Type B pancreatic cell (in vitro differentiated cells): ENCODE results near the gene TUSC2. TPM values are rescaled to one million over a fixed set of nuclear protein-coding genes. Genes with fewer than 3 reads are reported as not detected.

Experiments
- DNase-seq: peaks from one replicate; pipeline ENCODE4 v3.0.0; 2021; ENCODE audit warnings: mixed read lengths; ENCODE audit not compliant: unreplicated experiment; ENCODE audit errors: extremely low spot score
- H3K27ac Mint-ChIP-seq: 2 replicates; pipeline ENCODE4 v1.8.0; 2021; ENCODE audit warnings: mild to moderate bottlenecking, mixed read lengths
- H3K27me3 Mint-ChIP-seq: 2 replicates; pipeline ENCODE4 v1.8.0; 2021; ENCODE audit warnings: mixed read lengths
- H3K36me3 Mint-ChIP-seq: 2 replicates; pipeline ENCODE4 v1.8.0; 2021; ENCODE audit warnings: mixed read lengths
- H3K4me1 Mint-ChIP-seq: one replicate; pipeline ENCODE4 v1.8.0; 2021; ENCODE audit warnings: mixed read lengths; ENCODE audit not compliant: unreplicated experiment
- H3K4me3 Mint-ChIP-seq: 2 replicates; pipeline ENCODE4 v1.8.0; 2021; ENCODE audit warnings: mild to moderate bottlenecking, mixed read lengths
- H3K9me3 Mint-ChIP-seq: 2 replicates; pipeline ENCODE4 v1.8.0; 2021; ENCODE audit warnings: mixed read lengths
- total RNA-seq: library from RNA; stranded (reverse); gene quantifications from 2 replicates; pipeline ENCODE4 v1.2.1, GENCODE V29; 2021; ENCODE audit warnings: low replicate concordance
- TF ChIP-seq, protein P1 (sequence below): fragments of 200-600 bp; sonication (generic); conservative IDR thresholded peaks from 2 replicates; pipeline ENCODE4 v1.5.0; 2021; ENCODE audit warnings: antibody characterized with exemption, mild to moderate bottlenecking

Gene TUSC2
- total RNA-seq, 1 donor from 2014 or later, result 24.9 TPM

DNA sequence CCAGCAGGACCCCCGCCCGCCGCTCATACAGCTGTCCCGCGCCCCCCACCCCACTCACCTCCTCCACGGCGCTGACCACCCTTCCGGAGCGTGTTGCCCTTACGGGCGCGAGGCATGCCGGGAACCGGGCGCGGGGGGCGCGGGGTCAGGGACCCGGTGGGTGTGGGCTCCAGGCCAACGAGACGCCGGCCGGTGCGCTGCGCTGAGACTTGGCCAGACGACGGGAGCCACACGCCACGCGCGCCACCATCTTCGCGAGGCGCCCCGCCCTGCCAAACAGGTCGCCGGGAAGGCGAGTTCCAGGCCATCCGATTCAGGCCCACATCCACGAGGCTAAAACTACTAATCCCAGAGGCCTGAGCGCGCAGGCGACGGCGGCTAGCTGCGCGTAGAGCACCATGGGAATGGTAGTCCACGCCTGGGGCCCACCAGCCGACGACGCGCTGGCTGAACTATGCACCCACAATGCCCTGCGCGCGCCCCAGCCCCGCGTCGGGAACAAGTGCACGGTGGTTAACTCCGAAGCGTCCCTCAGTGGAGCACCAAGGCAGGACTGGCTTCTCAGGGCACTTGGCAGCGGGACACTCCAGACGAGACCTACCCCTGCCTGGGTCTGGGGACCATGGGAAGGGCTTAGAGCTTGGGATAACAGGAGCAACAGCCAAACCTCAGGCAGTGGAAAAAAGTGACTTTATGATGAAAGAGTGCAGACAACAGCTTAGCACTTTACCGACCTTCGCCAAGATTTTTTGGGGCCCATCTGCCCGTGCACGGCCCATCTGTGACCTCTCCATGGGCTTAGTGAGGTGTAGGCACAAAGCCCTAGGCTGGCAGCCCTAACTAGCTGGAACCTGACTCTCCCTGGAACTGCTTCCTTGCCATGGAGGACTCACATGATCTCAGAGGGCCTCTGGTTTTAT is 35.6 kb downstream of the TUSC2 start, which contains the start of gene IFRD2:
Gene IFRD2, minus strand, starts transcription at position 271 of the 920 bp plus-strand sequence. Its CDS starts 155 bp downstream, at position 116.
- Mint-ChIP-seq H3K36me3 (no peaks in the 10 kb centered on the region), H3K9me3 (no peaks in the 10 kb centered on the region), H3K4me1 (peaks cover 13% of the 10 kb centered on the region), H3K4me3 (peak within 1 kb of the TSS; percentile 91), H3K27me3 (no peaks in the 10 kb centered on the region), H3K27ac (peak within 1 kb of the TSS; percentile 99)
- TF ChIP-seq, protein P1, sequence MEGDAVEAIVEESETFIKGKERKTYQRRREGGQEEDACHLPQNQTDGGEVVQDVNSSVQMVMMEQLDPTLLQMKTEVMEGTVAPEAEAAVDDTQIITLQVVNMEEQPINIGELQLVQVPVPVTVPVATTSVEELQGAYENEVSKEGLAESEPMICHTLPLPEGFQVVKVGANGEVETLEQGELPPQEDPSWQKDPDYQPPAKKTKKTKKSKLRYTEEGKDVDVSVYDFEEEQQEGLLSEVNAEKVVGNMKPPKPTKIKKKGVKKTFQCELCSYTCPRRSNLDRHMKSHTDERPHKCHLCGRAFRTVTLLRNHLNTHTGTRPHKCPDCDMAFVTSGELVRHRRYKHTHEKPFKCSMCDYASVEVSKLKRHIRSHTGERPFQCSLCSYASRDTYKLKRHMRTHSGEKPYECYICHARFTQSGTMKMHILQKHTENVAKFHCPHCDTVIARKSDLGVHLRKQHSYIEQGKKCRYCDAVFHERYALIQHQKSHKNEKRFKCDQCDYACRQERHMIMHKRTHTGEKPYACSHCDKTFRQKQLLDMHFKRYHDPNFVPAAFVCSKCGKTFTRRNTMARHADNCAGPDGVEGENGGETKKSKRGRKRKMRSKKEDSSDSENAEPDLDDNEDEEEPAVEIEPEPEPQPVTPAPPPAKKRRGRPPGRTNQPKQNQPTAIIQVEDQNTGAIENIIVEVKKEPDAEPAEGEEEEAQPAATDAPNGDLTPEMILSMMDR, result no peak
- peak; percentile 95 for DNase-seq

DNA sequence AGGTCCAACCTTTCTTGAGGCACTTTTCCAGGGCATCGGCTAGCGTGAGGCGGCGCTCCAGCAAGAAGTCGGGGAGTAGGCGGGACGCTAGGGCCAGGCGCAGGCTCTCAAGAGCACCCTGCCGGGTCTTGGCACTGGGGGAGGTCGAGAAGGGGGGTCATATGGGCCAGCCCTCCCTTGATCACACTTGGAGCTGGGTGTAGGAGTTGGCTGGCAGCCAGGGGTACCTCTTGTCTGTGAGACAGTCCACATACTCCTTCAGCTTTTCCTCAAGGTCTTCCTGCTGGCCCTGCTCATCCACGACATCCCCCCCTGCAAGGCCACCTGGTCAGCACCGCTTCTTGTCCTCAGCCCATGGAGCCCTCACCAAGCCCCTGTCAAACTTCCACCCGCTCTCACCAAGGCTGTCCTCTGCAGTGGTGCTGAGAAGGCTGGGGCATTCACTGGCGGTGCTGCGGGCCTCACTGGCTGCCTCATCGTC is 37.8 kb downstream of the TUSC2 start:
- Mint-ChIP-seq H3K9me3 (no peaks in the 10 kb centered on the region), H3K4me3 (peak overlapping the region; percentile 44), H3K27ac (no peak overlapping the region), H3K36me3 (no peaks in the 10 kb centered on the region), H3K27me3 (no peaks in the 10 kb centered on the region), H3K4me1 (peaks cover 13% of the 10 kb centered on the region)
- no peak for DNase-seq
- TF ChIP-seq, protein P1, result no peak

DNA sequence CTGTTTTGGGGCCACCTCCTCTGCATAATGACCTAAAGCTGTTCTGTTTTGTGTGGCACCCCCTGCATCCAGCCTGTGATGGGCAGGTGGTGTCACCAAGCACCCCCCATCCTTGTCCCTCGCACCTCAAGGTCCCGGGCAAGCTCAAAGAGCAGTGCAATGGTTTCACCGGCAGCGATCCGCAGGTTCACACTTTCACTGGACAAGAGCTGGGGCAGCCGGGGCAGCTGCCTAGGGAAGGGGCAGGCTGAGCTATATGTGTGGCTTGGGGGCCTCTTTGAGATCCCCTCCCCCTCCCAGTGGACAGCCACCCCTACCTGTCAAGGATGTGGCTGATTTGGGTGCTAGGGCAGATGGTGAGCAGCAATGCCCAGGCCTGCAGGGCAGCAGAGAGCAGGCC is 38.9 kb downstream of the TUSC2 start:
- DNase-seq, result no peak
- TF ChIP-seq, protein P1, result no peak
- H3K4me1 Mint-ChIP-seq, result peaks cover 13% of the 10 kb centered on the region
- H3K27me3 Mint-ChIP-seq, result no peaks in the 10 kb centered on the region
- no peak overlapping the region for H3K27ac Mint-ChIP-seq
- no peaks in the 10 kb centered on the region for H3K9me3 Mint-ChIP-seq
- no peaks in the 10 kb centered on the region for H3K36me3 Mint-ChIP-seq
- no peak overlapping the region for H3K4me3 Mint-ChIP-seq

DNA sequence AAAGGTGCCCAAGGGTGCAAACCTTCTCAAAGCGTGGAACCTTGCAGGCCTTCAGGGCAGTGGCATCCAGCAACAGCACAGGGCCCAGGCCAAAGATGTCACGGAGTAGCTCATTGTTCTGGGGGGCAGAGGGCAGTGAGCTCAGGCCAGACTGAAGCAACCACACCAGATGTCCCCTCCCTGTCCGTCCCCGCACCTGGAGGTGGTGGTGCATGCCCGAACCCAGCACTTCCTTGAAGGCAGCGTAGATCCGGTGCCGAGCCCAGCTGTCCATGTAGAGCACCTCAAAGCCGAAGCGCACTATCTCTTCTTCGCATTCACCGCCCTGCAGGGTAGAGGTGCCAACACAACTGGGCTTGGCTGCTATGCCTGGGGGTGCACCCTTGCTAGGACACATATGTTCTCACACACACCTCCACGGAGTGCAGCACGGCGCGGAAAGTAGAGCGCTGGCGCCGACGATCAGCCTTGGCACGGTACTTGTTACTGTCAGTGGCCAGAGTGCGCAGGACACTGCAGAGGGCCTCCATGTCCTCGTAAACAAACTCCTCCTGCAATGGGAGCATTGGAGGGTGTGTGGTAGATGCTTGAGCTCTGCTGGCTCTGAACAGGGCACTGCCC is 39.5 kb downstream of the TUSC2 start:
- Mint-ChIP-seq H3K27ac (no peak overlapping the region), H3K9me3 (no peaks in the 10 kb centered on the region), H3K27me3 (no peaks in the 10 kb centered on the region), H3K4me1 (peaks cover 13% of the 10 kb centered on the region), H3K4me3 (no peak overlapping the region), H3K36me3 (no peaks in the 10 kb centered on the region)
- DNase-seq, result no peak
- TF ChIP-seq, protein P1, result no peak

DNA sequence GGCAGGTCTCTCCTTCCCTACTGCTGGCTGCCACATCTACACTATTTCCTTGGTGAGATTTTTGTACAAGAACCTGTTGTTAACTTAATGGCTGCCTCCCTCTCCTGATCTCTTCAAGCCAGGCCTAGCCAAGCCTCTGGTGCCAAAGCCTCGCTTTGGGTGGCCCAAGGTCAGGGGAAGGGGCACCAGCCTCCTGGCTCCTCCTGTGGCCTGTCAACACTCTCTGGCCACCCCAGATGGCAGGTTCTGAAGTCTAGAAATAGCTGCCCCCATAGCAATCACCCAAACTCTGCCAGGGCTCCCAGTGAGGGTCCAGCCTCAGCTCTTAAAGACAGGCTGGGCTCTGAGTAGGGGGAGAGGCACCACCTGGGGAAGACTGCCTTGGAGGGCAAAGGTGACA is 40.8 kb downstream of the TUSC2 start:
- TF ChIP-seq, protein P1, result no peak
- H3K27ac Mint-ChIP-seq, result no peak overlapping the region
- H3K9me3 Mint-ChIP-seq, result no peaks in the 10 kb centered on the region
- no peaks in the 10 kb centered on the region for H3K36me3 Mint-ChIP-seq
- DNase-seq, result no peak
- H3K27me3 Mint-ChIP-seq, result no peaks in the 10 kb centered on the region
- peaks cover 6% of the 10 kb centered on the region for H3K4me1 Mint-ChIP-seq
- H3K4me3 Mint-ChIP-seq, result no peak overlapping the region
